ENCODE measurements around the gene PSME3. TPM values are rescaled to one million over a fixed set of nuclear protein-coding genes. Genes with fewer than 3 reads are reported as not detected.
A peak's percentile ranks its signal among the peaks of the same experiment; 100 is the strongest.

Gene PSME3
- total RNA-seq, 1 experiment from 2014 or later = 107 TPM

GRCh38 chr17:42819939-42820535 lies 13.2 kb upstream of the PSME3 start:
- intact Hi-C loops (cut with micrococcal nuclease) = loop anchor here (2.0 to 5.0 kb wide), 2 partner anchors 17 to 38 kb away; partner anchors contain the start of gene WNK4
- Histone ChIP-seq H2AFZ (ENCODE audit: low read length) (no peak overlapping the region), H3K4me1 (ENCODE audit: insufficient read depth, low read length) (no peaks in the 10 kb centered on the region), H4K20me1 (ENCODE audit: low read length) (no peaks in the 10 kb centered on the region), H3F3A (ENCODE audit: low read length, unreplicated experiment) (no peaks in the 10 kb centered on the region), H3K9me3 (ENCODE audit: low read length) (no peaks in the 10 kb centered on the region), H3K4me3 (ENCODE audit: low read length) (no peak overlapping the region), H3K4me2 (ENCODE audit: low read length) (no peak overlapping the region), H3K9ac (ENCODE audit: low read length) (no peak overlapping the region), H3K36me3 (ENCODE audit: low read depth, low read length) (peaks cover 36% of the 10 kb centered on the region), H3K27me3 (ENCODE audit: low read length) (no peaks in the 10 kb centered on the region), H3K9me2 (replicated peaks; ENCODE audit: low read length) (no peaks in the 10 kb centered on the region), H3K79me2 (ENCODE audit: low read length) (peaks cover 22% of the 10 kb centered on the region), H3K27ac (ENCODE audit: low read length) (no peak overlapping the region)
- TF ChIP-seq CTCF (conservative IDR thresholded peaks at IDR 0.05; ENCODE audit: low read depth, low read length) (peak; percentile 86), EZH2phosphoT487 (IDR thresholded peaks at IDR 0.05; ENCODE audit: borderline replicate concordance, low read length) (no peak)
- CTCF ChIA-PET = interaction anchor here (0.6 to 0.7 kb wide), 4 partner anchors 61 to 490 kb away, joined by 3 to 6 read pairs (median 3); no protein-coding TSS in a partner anchor
- peak; percentile 69 for DNase-seq
- POLR2A ChIA-PET (ENCODE audit: unreplicated experiment) = no interaction called here
- ATAC-seq = 0 out of 2 replicates have a peak, but pooled peaks have one; percentile 17
- BruUV-seq (replicated peaks) = no TSS peak

- Histone ChIP-seq H3F3A (ENCODE audit: low read length, unreplicated experiment) (no peaks in the 10 kb centered on the region), H2AFZ (ENCODE audit: low read length) (no peak overlapping the region), H3K79me2 (ENCODE audit: low read length) (peaks cover 22% of the 10 kb centered on the region), H3K9ac (ENCODE audit: low read length) (no peak overlapping the region), H3K4me2 (ENCODE audit: low read length) (no peak overlapping the region), H4K20me1 (ENCODE audit: low read length) (no peaks in the 10 kb centered on the region), H3K9me2 (replicated peaks; ENCODE audit: low read length) (no peaks in the 10 kb centered on the region), H3K27ac (ENCODE audit: low read length) (no peak overlapping the region), H3K36me3 (ENCODE audit: low read depth, low read length) (peaks cover 26% of the 10 kb centered on the region), H3K4me3 (ENCODE audit: low read length) (no peak overlapping the region), H3K4me1 (ENCODE audit: insufficient read depth, low read length) (no peaks in the 10 kb centered on the region), H3K27me3 (ENCODE audit: low read length) (no peaks in the 10 kb centered on the region), H3K9me3 (ENCODE audit: low read length) (no peaks in the 10 kb centered on the region)
- intact Hi-C loops (cut with micrococcal nuclease) = loop anchor here (2.0 to 5.0 kb wide), 2 partner anchors 18 to 39 kb away; partner anchors contain the start of gene WNK4
- no peak for ATAC-seq
- TF ChIP-seq EZH2 (IDR thresholded peaks at IDR 0.05; ENCODE audit: low read length, unreplicated experiment) (no peak), EZH2phosphoT487 (IDR thresholded peaks at IDR 0.05; ENCODE audit: borderline replicate concordance, low read length) (no peak), CTCF (conservative IDR thresholded peaks at IDR 0.05; ENCODE audit: low read depth, low read length) (no peak)
- BruUV-seq (replicated peaks) = no TSS peak
- ChIA-PET POLR2A (ENCODE audit: unreplicated experiment) (no interaction called here), CTCF (no interaction called here)
- no peak for DNase-seq
Observed at GRCh38 chr17:42821176-42821575, 12.0 kb upstream of the PSME3 start.

- Histone ChIP-seq H2AFZ (ENCODE audit: low read length) (no peak overlapping the region), H3K79me2 (ENCODE audit: low read length) (peaks cover 21% of the 10 kb centered on the region), H3K27ac (ENCODE audit: low read length) (no peak overlapping the region), H3K4me2 (ENCODE audit: low read length) (no peak overlapping the region), H3K27me3 (ENCODE audit: low read length) (no peaks in the 10 kb centered on the region), H3F3A (ENCODE audit: low read length, unreplicated experiment) (no peaks in the 10 kb centered on the region), H3K9me3 (ENCODE audit: low read length) (no peaks in the 10 kb centered on the region), H4K20me1 (ENCODE audit: low read length) (no peaks in the 10 kb centered on the region), H3K9me2 (replicated peaks; ENCODE audit: low read length) (no peaks in the 10 kb centered on the region), H3K4me3 (ENCODE audit: low read length) (no peak overlapping the region), H3K36me3 (ENCODE audit: low read depth, low read length) (no peaks in the 10 kb centered on the region), H3K9ac (ENCODE audit: low read length) (no peak overlapping the region), H3K4me1 (ENCODE audit: insufficient read depth, low read length) (peaks cover 5% of the 10 kb centered on the region)
- BruUV-seq (replicated peaks) = no TSS peak
- no peak for TF ChIP-seq EZH2phosphoT487 (IDR thresholded peaks at IDR 0.05; ENCODE audit: borderline replicate concordance, low read length)
- TF ChIP-seq CTCF (conservative IDR thresholded peaks at IDR 0.05; ENCODE audit: low read depth, low read length) = no peak
- TF ChIP-seq EZH2 (IDR thresholded peaks at IDR 0.05; ENCODE audit: low read length, unreplicated experiment) = no peak
- intact Hi-C loops (cut with micrococcal nuclease) = no loop called here
- ChIA-PET POLR2A (ENCODE audit: unreplicated experiment) (no interaction called here), CTCF (no interaction called here)
- no peak for ATAC-seq
- DNase-seq = no peak
Observed at GRCh38 chr17:42827472-42827871, 5.7 kb upstream of the PSME3 start.
